H1 (cell line): ENCODE results near the gene LRRC4C. TPM values are rescaled to one million over a fixed set of nuclear protein-coding genes. Genes with fewer than 3 reads are reported as not detected.

Experiments
- CTCF ChIA-PET: fragments of 300-600 bp; sonication (Branson Sonifier 250); formaldehyde crosslinking; loops from one replicate; lab custom pipeline; 2021; ENCODE audit not compliant: partially characterized antibody; lab: Charles Lee
- POLR2A ChIA-PET: fragments of 300-600 bp; sonication (Branson Sonifier 250); formaldehyde crosslinking; loops from one replicate; lab custom pipeline; 2021; ENCODE audit warnings: inconsistent platforms; ENCODE audit not compliant: partially characterized antibody; lab: Charles Lee
- DNase-seq, 2 experiments: peaks; one replicate each; pipeline versions ENCODE4 v3.0.0 to v3.0.0-alpha.2; 2010 to 2022; ENCODE audit warnings: low spot score in 2 of 2, low read depth in 1 of 2, mixed read lengths in 1 of 2
- FAIRE-seq: peaks from 2 replicates; lab custom pipeline; 2011; peaks lifted over from hg19 to GRCh38; lab: Jason Lieb, UNC
- H2AFZ ChIP-seq: 2 replicates; pipeline ENCODE4 v1.8.1; 2012; ENCODE audit warnings: low read length, inconsistent platforms
- H2AK5ac ChIP-seq: 2 replicates; pipeline ENCODE4 v1.6.1; 2013; ENCODE audit warnings: low read depth, low read length
- H2BK120ac ChIP-seq: replicated peaks from 2 replicates; pipeline ENCODE3; 2013; ENCODE audit warnings: low read depth, low read length, inconsistent platforms
- H2BK12ac ChIP-seq: 2 replicates; pipeline ENCODE4 v1.6.1; 2013; ENCODE audit warnings: low read depth, low read length
- H2BK15ac ChIP-seq: 2 replicates; pipeline ENCODE4 v1.6.1; 2013; ENCODE audit warnings: low read length
- H2BK20ac ChIP-seq: 2 replicates; pipeline ENCODE4 v1.6.1; 2013; ENCODE audit warnings: low read length
- H2BK5ac ChIP-seq: 2 replicates; pipeline ENCODE4 v1.6.1; 2013; ENCODE audit warnings: low read depth, low read length
- H3K14ac ChIP-seq: 2 replicates; pipeline ENCODE4 v1.6.1; 2013; ENCODE audit warnings: inconsistent platforms; ENCODE audit not compliant: insufficient read length
- H3K18ac ChIP-seq: 2 replicates; pipeline ENCODE4 v1.6.1; 2013; ENCODE audit warnings: low read length; ENCODE audit errors: extremely low read depth
- H3K23ac ChIP-seq: 2 replicates; pipeline ENCODE4 v1.6.1; 2013; ENCODE audit warnings: inconsistent platforms; ENCODE audit not compliant: insufficient read length
- H3K23me2 ChIP-seq: 2 replicates; pipeline ENCODE4 v1.6.1; 2013; ENCODE audit warnings: low read depth, low read length
- H3K27ac ChIP-seq: 2 replicates; pipeline ENCODE4 v1.6.1; 2011; ENCODE audit warnings: low read depth, low read length, inconsistent platforms
- H3K27me3 ChIP-seq, 4 experiments: replicated peaks in 1 of 4; 1 replicate in 1 of 4; 2 replicates in 3 of 4; pipeline versions ENCODE4 v1.6.1 to v1.8.1; 2011 to 2013; ENCODE audit warnings: low read length in 3 of 4, mild to moderate bottlenecking in 3 of 4, inconsistent platforms in 2 of 4, mixed read lengths in 2 of 4, moderate library complexity in 1 of 4; ENCODE audit not compliant: control insufficient read depth in 3 of 4, insufficient read depth in 3 of 4; ENCODE audit errors: extremely low read depth in 1 of 4
- H3K36me3 ChIP-seq, 4 experiments: 2 replicates each; pipeline versions ENCODE4 v1.6.1 to v1.8.1; 2011 to 2013; ENCODE audit warnings: mild to moderate bottlenecking in 4 of 4, low read length in 3 of 4, moderate library complexity in 2 of 4, control low read depth in 1 of 4, inconsistent platforms in 1 of 4; ENCODE audit not compliant: insufficient read depth in 4 of 4, control insufficient read depth in 2 of 4
- H3K4ac ChIP-seq: replicated peaks from 2 replicates; pipeline ENCODE3; 2013; ENCODE audit warnings: low read length, low read depth, mixed read lengths, inconsistent platforms; ENCODE audit not compliant: insufficient read length
- H3K4me1 ChIP-seq, 4 experiments: replicated peaks in 1 of 4; 1 replicate in 1 of 4; 2 replicates in 3 of 4; pipeline versions ENCODE4 v1.6.1 to v1.8.1; 2011 to 2013; ENCODE audit warnings: low read length in 3 of 4, inconsistent platforms in 2 of 4, mixed read lengths in 1 of 4; ENCODE audit not compliant: insufficient read depth in 4 of 4, control insufficient read depth in 3 of 4
- H3K4me2 ChIP-seq, 2 experiments: 2 replicates each; pipeline versions ENCODE4 v1.6.1 to v1.8.1; 2011 to 2013; ENCODE audit warnings: low read depth in 2 of 2, low read length in 2 of 2, control low read depth in 1 of 2, inconsistent platforms in 1 of 2, mild to moderate bottlenecking in 1 of 2; ENCODE audit not compliant: insufficient read depth in 1 of 2
- H3K4me3 ChIP-seq, 4 experiments: fragments of 200-600, 300-600 bp in 1 of 4; sonication (generic), shearing (Covaris generic), sonication (Bioruptor Twin) in 1 of 4; 2 replicates each; pipeline versions ENCODE4 v1.5.1 to v1.8.1; 2011 to 2016; ENCODE audit warnings: low read length in 4 of 4, low read depth in 3 of 4, control low read depth in 2 of 4, inconsistent platforms in 2 of 4, mild to moderate bottlenecking in 2 of 4, mixed read lengths in 1 of 4, moderate library complexity in 1 of 4; ENCODE audit not compliant: insufficient read depth in 2 of 4; ENCODE audit errors: extremely low read depth in 1 of 4
- H3K56ac ChIP-seq: replicated peaks from 2 replicates; pipeline ENCODE3; 2013; ENCODE audit warnings: low read depth, mild to moderate bottlenecking, mixed read lengths, low read length, inconsistent platforms; ENCODE audit not compliant: insufficient read length
- H3K79me1 ChIP-seq: 2 replicates; pipeline ENCODE4 v1.6.1; 2013; ENCODE audit warnings: low read depth, low read length, control low read depth
- H3K79me2 ChIP-seq, 2 experiments: 2 replicates each; pipeline versions ENCODE4 v1.6.1 to v1.8.1; 2012 to 2013; ENCODE audit warnings: low read length in 2 of 2, mild to moderate bottlenecking in 2 of 2, inconsistent platforms in 1 of 2; ENCODE audit not compliant: insufficient read depth in 2 of 2, control insufficient read depth in 1 of 2
- H3K9ac ChIP-seq, 4 experiments: replicated peaks in 1 of 4; 1 replicate in 1 of 4; 2 replicates in 3 of 4; pipeline versions ENCODE4 v1.6.1 to v1.8.1; 2011 to 2013; ENCODE audit warnings: low read depth in 3 of 4, low read length in 3 of 4, control low read depth in 2 of 4, mild to moderate bottlenecking in 2 of 4, moderate library complexity in 2 of 4, inconsistent platforms in 1 of 4; ENCODE audit errors: extremely low read depth in 1 of 4
- H3K9me3 ChIP-seq, 2 experiments: 2 replicates each; pipeline versions ENCODE4 v1.6.1 to v1.8.1; 2012 to 2013; ENCODE audit warnings: mild to moderate bottlenecking in 2 of 2, moderate library complexity in 2 of 2, control low read depth in 1 of 2, inconsistent platforms in 1 of 2, low read depth in 1 of 2, low read length in 1 of 2, mixed read lengths in 1 of 2; ENCODE audit not compliant: insufficient read depth in 2 of 2
- H4K20me1 ChIP-seq, 2 experiments: replicated peaks in 1 of 2; 2 replicates each; pipeline versions ENCODE3 to v1.8.1; 2011 to 2013; ENCODE audit warnings: inconsistent platforms in 2 of 2, low read length in 2 of 2, mild to moderate bottlenecking in 1 of 2; ENCODE audit not compliant: insufficient read depth in 2 of 2, control insufficient read depth in 1 of 2
- H4K5ac ChIP-seq: 2 replicates; pipeline ENCODE4 v1.6.1; 2013; ENCODE audit warnings: low read length, low read depth, mixed read lengths, inconsistent platforms; ENCODE audit not compliant: insufficient read length
- H4K8ac ChIP-seq: 2 replicates; pipeline ENCODE4 v1.8.0; 2013; ENCODE audit warnings: mild to moderate bottlenecking, moderate library complexity, low read length, inconsistent platforms; ENCODE audit not compliant: insufficient read depth; ENCODE audit errors: extremely low read depth
- H4K91ac ChIP-seq: replicated peaks from 2 replicates; pipeline ENCODE3; 2013; ENCODE audit warnings: low read length, mixed read lengths, inconsistent platforms; ENCODE audit not compliant: insufficient read length
- ATF2 ChIP-seq: IDR thresholded peaks from 2 replicates; pipeline ENCODE4 v1.6.1; 2012; ENCODE audit warnings: low read length, inconsistent platforms
- ATF3 ChIP-seq: IDR thresholded peaks from 2 replicates; pipeline ENCODE4 v1.6.1; 2011; ENCODE audit warnings: low read depth, mild to moderate bottlenecking, low read length; ENCODE audit not compliant: insufficient read depth
- CHD1 ChIP-seq: IDR thresholded peaks from 2 replicates; pipeline ENCODE4 v1.6.1; 2012; ENCODE audit warnings: low read depth, low read length, improper control_type of control experiment
- CREB1 ChIP-seq: IDR thresholded peaks from 2 replicates; pipeline ENCODE4 v1.6.1; 2012; ENCODE audit warnings: inconsistent platforms
- GTF2F1 ChIP-seq: IDR thresholded peaks from 2 replicates; pipeline ENCODE4 v1.6.1; 2012; ENCODE audit warnings: low read depth, low read length, improper control_type of control experiment, borderline replicate concordance
- HDAC2 ChIP-seq, 2 experiments: fragments of 300-600 bp in 1 of 2; sonication (generic) in 1 of 2; IDR thresholded peaks; 2 replicates each; pipeline ENCODE4 v1.6.1; 2011 to 2012; ENCODE audit warnings: low read depth in 2 of 2, low read length in 2 of 2, mild to moderate bottlenecking in 2 of 2, moderate library complexity in 2 of 2, borderline replicate concordance in 1 of 2, inconsistent platforms in 1 of 2
- JUN ChIP-seq: IDR thresholded peaks from 2 replicates; pipeline ENCODE4 v1.6.1; 2011; ENCODE audit warnings: low read depth, mild to moderate bottlenecking, improper control_type of control experiment, low read length
- KDM1A ChIP-seq: fragments of 200-600, 300-600 bp; sonication (generic); IDR thresholded peaks from 2 replicates; pipeline ENCODE4 v1.7.1; 2016; ENCODE audit warnings: mild to moderate bottlenecking, low read length, borderline replicate concordance
- POLR2AphosphoS5 ChIP-seq: IDR thresholded peaks from 2 replicates; pipeline ENCODE4 v1.6.1; 2011; ENCODE audit warnings: low read depth, low read length
- RNF2 ChIP-seq: fragments of 200-900, 300-1000 bp; sonication (generic); IDR thresholded peaks from 2 replicates; pipeline ENCODE4 v1.7.1; 2016; ENCODE audit warnings: borderline replicate concordance, low read depth, mild to moderate bottlenecking, antibody characterized with exemption, low read length; ENCODE audit not compliant: poor library complexity, severe bottlenecking; ENCODE audit errors: missing control alignments
- SP4 ChIP-seq: IDR thresholded peaks from 2 replicates; pipeline ENCODE4 v1.6.1; 2012; ENCODE audit warnings: low read length, inconsistent platforms
- TCF12 ChIP-seq: IDR thresholded peaks from 2 replicates; pipeline ENCODE4 v1.6.1; 2011; ENCODE audit warnings: low read depth, mild to moderate bottlenecking, low read length
- TEAD4 ChIP-seq: IDR thresholded peaks from 2 replicates; pipeline ENCODE4 v1.6.1; 2012; ENCODE audit warnings: low read depth, low read length, inconsistent platforms, mixed read lengths
- WGBS, 2 experiments: shearing (Covaris generic) in 1 of 2; methylation state at CpG; one replicate each; pipeline versions ENCODE4 v1.1.6 to v1.1.7; 2013 to 2015; ENCODE audit warnings: low lambda C conversion rate in 2 of 2, mixed read lengths in 2 of 2, inconsistent platforms in 1 of 2, low coverage in 1 of 2, missing lambda C conversion rate in 1 of 2; ENCODE audit not compliant: insufficient replicate concordance in 2 of 2, insufficient coverage in 1 of 2, insufficient read length in 1 of 2; ENCODE audit errors: extremely low coverage in 1 of 2, missing lambda C conversion rate in 1 of 2; 5-methylcytosine and 5-hydroxymethylcytosine counted together
- polyA plus RNA-seq, 7 experiments: library from polyadenylated mRNA; depleted of rRNA in 3 of 7; stranded (reverse) in 5 of 7; unstranded in 2 of 7; fragments of >200 nt in 5 of 7; fragments of 200-250 nt in 2 of 7; gene quantifications; 1 replicate in 5 of 7; 2 replicates in 1 of 7; 4 replicates in 1 of 7; pipeline versions ENCODE4 v1.2.1 to v1.2.3, GENCODE V29; 2011 to 2013; ENCODE audit warnings: missing spikeins in 2 of 7, mixed read lengths in 2 of 7
- total RNA-seq: library from RNA; stranded (reverse); fragmentation: NEBNext Ultra II Directional; extraction: Animal tissue kit (Norgen Biotek cat#: 25700); gene quantifications from 2 replicates; pipeline ENCODE4 v1.2.1, GENCODE V29; 2021

Gene LRRC4C
- total and polyA plus RNA-seq, 2 of the 8 experiments (the other 6 are each of a cell fraction or from before 2014, with no cell fraction given): 0.23 to 2.2 TPM

GRCh38 chr11:40882301-40882700 lies 577.2 kb downstream of the LRRC4C start:
- ChIA-PET POLR2A (no interaction called here), CTCF (no interaction called here)
- H4K5ac ChIP-seq: no peak overlapping the region
- no peak for DNase-seq
- no peak overlapping the region for H3K14ac ChIP-seq
- H3K4me2 ChIP-seq: no peak overlapping the region
- H3K4me1 ChIP-seq: no peaks in the 10 kb centered on the region
- no peak overlapping the region for H3K4ac ChIP-seq
- H4K20me1 ChIP-seq: no peaks in the 10 kb centered on the region
- H3K4me3 ChIP-seq: no peak overlapping the region
- no peak overlapping the region for H4K8ac ChIP-seq
- H4K91ac ChIP-seq: no peak overlapping the region
- H2BK5ac ChIP-seq: no peak overlapping the region
- H2AK5ac ChIP-seq: no peak overlapping the region
- H2BK20ac ChIP-seq: no peak overlapping the region
- no peaks in the 10 kb centered on the region for H3K27me3 ChIP-seq
- H3K56ac ChIP-seq: no peak overlapping the region
- H3K9ac ChIP-seq: no peak overlapping the region
- H2BK15ac ChIP-seq: no peak overlapping the region
- WGBS, 2 experiments: 92% methylated on average over 3 of the region's 3 CpGs; no CpG with 5 or more reads in 1 of the 2 experiments
- H3K36me3 ChIP-seq: no peaks in the 10 kb centered on the region
- H3K23me2 ChIP-seq: no peaks in the 10 kb centered on the region; the same call in 1 of the 2 replicates
- no peak overlapping the region for H2BK12ac ChIP-seq
- H2AFZ ChIP-seq: no peak overlapping the region
- no peaks in the 10 kb centered on the region for H3K79me2 ChIP-seq
- FAIRE-seq: no peak
- H3K9me3 ChIP-seq: no peaks in the 10 kb centered on the region
- no peaks in the 10 kb centered on the region for H3K79me1 ChIP-seq
- no peak overlapping the region for H2BK120ac ChIP-seq
- H3K27ac ChIP-seq: no peak overlapping the region
- H3K23ac ChIP-seq: no peak overlapping the region
- no peak overlapping the region for H3K18ac ChIP-seq
- TF ChIP-seq KDM1A: no peak
- TF ChIP-seq ATF2: no peak
- no peak for TF ChIP-seq TEAD4
- TF ChIP-seq ATF3: no peak
- TF ChIP-seq TCF12: no peak
- TF ChIP-seq SP4: no peak
- TF ChIP-seq RNF2: no peak
- TF ChIP-seq GTF2F1: no peak
- TF ChIP-seq CREB1: no peak
- TF ChIP-seq POLR2AphosphoS5: no peak
- no peak for TF ChIP-seq HDAC2 (IDR thresholded peaks at IDR 0.05; ENCODE audit: borderline replicate concordance in 1 of 2, low read depth in 2 of 2, low read length in 2 of 2)
- TF ChIP-seq CHD1: no peak
- TF ChIP-seq JUN: no peak
